DND-41 (cell line): ENCODE results near the gene MAP2.

Experiments
- ATAC-seq: fragments of 200-7000 bp; cut with Tn5 transposase; 3 replicates; pipeline ENCODE4 v1.9.1; 2021; ENCODE audit warnings: low read depth; ENCODE audit not compliant: insufficient read depth
- DNase-seq: peaks from one replicate; pipeline ENCODE4 v3.0.0-alpha.2; 2020
- H2AFZ ChIP-seq: 2 replicates; pipeline ENCODE4 v1.6.0; 2012; ENCODE audit warnings: low read depth, low read length
- H3K27ac ChIP-seq: 2 replicates; pipeline ENCODE4 v1.5.1; 2012; ENCODE audit warnings: low read length, inconsistent platforms
- H3K27me3 ChIP-seq: fragments of 200-600 bp; sonication (generic); 2 replicates; pipeline ENCODE4 v1.6.0; 2012; ENCODE audit warnings: low read length, mild to moderate bottlenecking, inconsistent platforms; ENCODE audit not compliant: insufficient read depth, poor library complexity
- H3K36me3 ChIP-seq: 2 replicates; pipeline ENCODE4 v1.5.1; 2012; ENCODE audit warnings: low read length, inconsistent platforms; ENCODE audit not compliant: insufficient read depth
- H3K4me1 ChIP-seq: 2 replicates; pipeline ENCODE4 v1.5.1; 2012; ENCODE audit warnings: mild to moderate bottlenecking, low read length; ENCODE audit not compliant: insufficient read depth
- H3K4me2 ChIP-seq: 2 replicates; pipeline ENCODE4 v1.6.0; 2012; ENCODE audit warnings: mild to moderate bottlenecking, moderate library complexity, low read length, inconsistent platforms; ENCODE audit not compliant: insufficient read depth
- H3K4me3 ChIP-seq, 2 experiments: fragments of 200-600 bp in 1 of 2; shearing (Covaris generic) in 1 of 2; 2 replicates each; pipeline ENCODE4 v1.5.1; 2012 to 2016; ENCODE audit warnings: inconsistent platforms in 2 of 2, low read length in 2 of 2, mild to moderate bottlenecking in 2 of 2, low read depth in 1 of 2, moderate library complexity in 1 of 2
- H3K79me2 ChIP-seq: 2 replicates; pipeline ENCODE4 v1.6.0; 2012; ENCODE audit warnings: low read length, inconsistent platforms; ENCODE audit not compliant: insufficient read depth
- H3K9ac ChIP-seq: 2 replicates; pipeline ENCODE4 v1.6.0; 2012; ENCODE audit warnings: low read depth, mild to moderate bottlenecking, inconsistent platforms, low read length, moderate library complexity
- H3K9me3 ChIP-seq: 2 replicates; pipeline ENCODE4 v1.5.1; 2012; ENCODE audit warnings: low read length, moderate library complexity, mild to moderate bottlenecking, inconsistent platforms; ENCODE audit not compliant: insufficient read depth, severe bottlenecking
- H4K20me1 ChIP-seq: 2 replicates; pipeline ENCODE4 v1.6.0; 2012; ENCODE audit warnings: low read length; ENCODE audit not compliant: insufficient read depth
- EZH2 ChIP-seq: IDR thresholded peaks from 3 replicates; pipeline ENCODE4 v1.6.1; 2012; ENCODE audit warnings: borderline replicate concordance, low read depth, mild to moderate bottlenecking, moderate library complexity, low read length, inconsistent platforms; ENCODE audit not compliant: severe bottlenecking
- TF ChIP-seq, protein P1 (sequence below): IDR thresholded peaks from 2 replicates; pipeline ENCODE4 v1.5.1; 2012; ENCODE audit warnings: borderline replicate concordance, low read length, moderate library complexity, mild to moderate bottlenecking; ENCODE audit not compliant: poor library complexity, severe bottlenecking; ENCODE audit errors: extremely low read depth

Gene MAP2

DNA sequence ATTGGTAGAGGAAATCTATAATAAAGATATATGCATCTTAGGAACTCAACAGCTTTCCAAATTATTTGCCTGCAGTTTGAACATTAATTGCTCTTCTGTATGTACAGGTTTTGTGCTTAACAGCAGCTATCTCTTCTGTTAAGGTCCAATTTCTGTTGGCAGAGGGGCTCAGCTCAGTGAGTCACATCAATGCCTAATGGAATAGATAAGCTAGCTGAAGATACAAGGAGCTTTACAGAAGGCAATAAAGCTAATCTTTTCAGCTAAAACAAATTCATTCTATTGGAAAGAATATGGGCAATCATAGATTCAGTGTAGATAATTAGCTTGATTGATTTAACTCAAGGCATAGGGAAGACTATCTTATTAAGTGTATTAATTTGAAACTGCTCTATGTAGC lies 289.4 kb downstream of the MAP2 start:
- no peaks in the 10 kb centered on the region for H3K36me3 ChIP-seq
- H3K4me3 ChIP-seq: no peak overlapping the region
- DNase-seq (no peak), ATAC-seq (no peak)
- H3K9me3 ChIP-seq: no peaks in the 10 kb centered on the region
- no peak overlapping the region for H2AFZ ChIP-seq
- TF ChIP-seq, protein P1, sequence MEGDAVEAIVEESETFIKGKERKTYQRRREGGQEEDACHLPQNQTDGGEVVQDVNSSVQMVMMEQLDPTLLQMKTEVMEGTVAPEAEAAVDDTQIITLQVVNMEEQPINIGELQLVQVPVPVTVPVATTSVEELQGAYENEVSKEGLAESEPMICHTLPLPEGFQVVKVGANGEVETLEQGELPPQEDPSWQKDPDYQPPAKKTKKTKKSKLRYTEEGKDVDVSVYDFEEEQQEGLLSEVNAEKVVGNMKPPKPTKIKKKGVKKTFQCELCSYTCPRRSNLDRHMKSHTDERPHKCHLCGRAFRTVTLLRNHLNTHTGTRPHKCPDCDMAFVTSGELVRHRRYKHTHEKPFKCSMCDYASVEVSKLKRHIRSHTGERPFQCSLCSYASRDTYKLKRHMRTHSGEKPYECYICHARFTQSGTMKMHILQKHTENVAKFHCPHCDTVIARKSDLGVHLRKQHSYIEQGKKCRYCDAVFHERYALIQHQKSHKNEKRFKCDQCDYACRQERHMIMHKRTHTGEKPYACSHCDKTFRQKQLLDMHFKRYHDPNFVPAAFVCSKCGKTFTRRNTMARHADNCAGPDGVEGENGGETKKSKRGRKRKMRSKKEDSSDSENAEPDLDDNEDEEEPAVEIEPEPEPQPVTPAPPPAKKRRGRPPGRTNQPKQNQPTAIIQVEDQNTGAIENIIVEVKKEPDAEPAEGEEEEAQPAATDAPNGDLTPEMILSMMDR: no peak
- TF ChIP-seq EZH2: no peak
- H3K27me3 ChIP-seq: no peaks in the 10 kb centered on the region
- no peaks in the 10 kb centered on the region for H4K20me1 ChIP-seq
- H3K79me2 ChIP-seq: no peaks in the 10 kb centered on the region
- H3K27ac ChIP-seq: no peak overlapping the region
- H3K4me1 ChIP-seq: no peaks in the 10 kb centered on the region
- no peak overlapping the region for H3K9ac ChIP-seq
- no peak overlapping the region for H3K4me2 ChIP-seq

DNA sequence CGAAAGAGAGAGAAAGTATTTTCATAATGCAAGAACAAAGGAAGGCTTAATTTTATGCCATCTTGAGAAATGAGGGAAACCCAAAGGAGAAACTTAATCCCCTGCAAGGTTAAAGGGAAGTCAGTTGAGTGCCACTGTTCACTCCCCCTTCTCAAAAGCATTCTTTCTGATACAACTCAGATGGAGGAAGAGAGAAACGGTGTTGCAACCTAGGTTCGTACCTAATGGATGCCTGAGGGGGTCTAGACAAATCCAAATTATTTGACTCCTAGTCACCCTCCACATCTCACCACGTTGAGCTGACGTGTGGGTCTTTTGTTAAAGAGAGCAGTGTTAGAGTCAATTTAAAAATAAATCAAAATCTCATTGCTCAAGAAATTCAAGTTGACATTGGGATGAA lies 295.2 kb downstream of the MAP2 start:
- Histone ChIP-seq H2AFZ (no peak overlapping the region), H3K9ac (no peak overlapping the region), H3K4me3 (no peak overlapping the region), H3K79me2 (no peaks in the 10 kb centered on the region), H3K27ac (no peak overlapping the region), H3K27me3 (no peaks in the 10 kb centered on the region), H4K20me1 (no peaks in the 10 kb centered on the region), H3K4me2 (no peak overlapping the region), H3K4me1 (no peaks in the 10 kb centered on the region), H3K9me3 (no peaks in the 10 kb centered on the region), H3K36me3 (no peaks in the 10 kb centered on the region)
- ATAC-seq (no peak), DNase-seq (no peak)
- TF ChIP-seq, protein P1: no peak
- no peak for TF ChIP-seq EZH2

DNA sequence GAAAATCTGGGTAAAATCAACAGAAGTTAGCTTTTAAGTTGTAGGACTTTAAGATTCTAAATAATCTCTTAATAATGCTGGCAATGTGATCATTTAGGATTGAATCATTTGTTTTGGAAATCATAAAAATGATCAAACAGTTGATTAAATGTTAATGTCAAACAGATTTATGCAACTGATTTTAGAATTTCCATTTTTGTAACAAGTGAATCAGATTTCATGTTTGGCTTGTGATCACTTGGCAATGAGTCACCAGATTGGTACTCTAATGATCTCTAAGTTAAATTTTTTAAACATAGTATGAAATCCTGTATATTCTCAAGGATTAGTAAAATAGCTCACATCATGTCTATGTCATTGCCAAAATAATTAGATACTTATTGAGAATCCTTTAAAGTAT lies 297.6 kb downstream of the MAP2 start:
- no peak overlapping the region for H3K9ac ChIP-seq
- no peak overlapping the region for H3K27ac ChIP-seq
- no peak overlapping the region for H3K4me3 ChIP-seq
- TF ChIP-seq EZH2: no peak
- TF ChIP-seq, protein P1: no peak
- no peaks in the 10 kb centered on the region for H4K20me1 ChIP-seq
- H3K4me2 ChIP-seq: no peak overlapping the region
- no peak overlapping the region for H2AFZ ChIP-seq
- H3K4me1 ChIP-seq: no peaks in the 10 kb centered on the region
- DNase-seq (no peak), ATAC-seq (no peak)
- no peaks in the 10 kb centered on the region for H3K9me3 ChIP-seq
- no peaks in the 10 kb centered on the region for H3K79me2 ChIP-seq
- H3K27me3 ChIP-seq: no peaks in the 10 kb centered on the region
- no peaks in the 10 kb centered on the region for H3K36me3 ChIP-seq

DNA sequence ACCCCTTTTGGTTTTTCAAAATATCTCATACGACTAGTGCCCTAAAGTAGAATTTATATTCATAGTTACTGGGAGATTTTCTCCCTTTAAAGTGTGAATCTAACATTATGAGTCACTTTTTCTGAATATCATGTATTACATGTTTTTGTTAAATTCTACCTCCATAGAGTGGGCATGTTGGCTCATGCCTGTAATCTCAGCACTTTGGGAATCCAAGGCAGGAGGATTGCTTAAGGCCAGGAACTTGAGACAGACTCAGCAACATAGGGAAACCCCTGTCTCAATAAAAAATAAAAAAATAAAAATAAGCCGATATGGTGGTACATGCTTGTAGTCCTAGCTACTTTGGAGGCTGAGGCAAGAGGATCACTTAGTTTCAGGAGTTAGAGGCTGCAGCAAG lies 302.5 kb downstream of the MAP2 start:
- Histone ChIP-seq H3K9ac (no peak overlapping the region), H3K9me3 (no peaks in the 10 kb centered on the region), H3K36me3 (no peaks in the 10 kb centered on the region), H3K27me3 (no peaks in the 10 kb centered on the region), H3K79me2 (no peaks in the 10 kb centered on the region), H3K4me3 (no peak overlapping the region), H3K27ac (no peak overlapping the region), H3K4me2 (no peak overlapping the region), H3K4me1 (no peaks in the 10 kb centered on the region), H2AFZ (no peak overlapping the region), H4K20me1 (no peaks in the 10 kb centered on the region)
- ATAC-seq: no peak
- DNase-seq: no peak
- TF ChIP-seq, protein P1: no peak
- TF ChIP-seq EZH2: no peak
